Renal cortex interstitium (tissue), 11 donors: Measurements from ENCODE around the gene PEX26. TPM values are rescaled to one million over a fixed set of nuclear protein-coding genes. Genes with fewer than 3 reads are reported as not detected.
"Not testable (repeated sequence)": the region's sequence is repeated elsewhere in the genome, so short reads cannot be mapped to it uniquely, and the experiment has no call there.

Experiments
- DNase-seq, 11 donors: peaks; one replicate each; pipeline ENCODE4 v3.0.0-alpha.2; 2013; ENCODE audit warnings: low read depth in 9 of 11, low spot score in 4 of 11; ENCODE audit errors: extremely low read depth in 1 of 11
- polyA plus RNA-seq, 3 donors: library from polyadenylated mRNA; unstranded; fragments of 120-200 nt; gene quantifications; one replicate each; pipeline ENCODE4 v1.2.1, GENCODE V29; 2013; ENCODE audit not compliant: insufficient read length in 3 of 3

Gene PEX26
- polyA plus RNA-seq, 3 donors: 30.5 to 35.6 (median 34.0) TPM

DNA sequence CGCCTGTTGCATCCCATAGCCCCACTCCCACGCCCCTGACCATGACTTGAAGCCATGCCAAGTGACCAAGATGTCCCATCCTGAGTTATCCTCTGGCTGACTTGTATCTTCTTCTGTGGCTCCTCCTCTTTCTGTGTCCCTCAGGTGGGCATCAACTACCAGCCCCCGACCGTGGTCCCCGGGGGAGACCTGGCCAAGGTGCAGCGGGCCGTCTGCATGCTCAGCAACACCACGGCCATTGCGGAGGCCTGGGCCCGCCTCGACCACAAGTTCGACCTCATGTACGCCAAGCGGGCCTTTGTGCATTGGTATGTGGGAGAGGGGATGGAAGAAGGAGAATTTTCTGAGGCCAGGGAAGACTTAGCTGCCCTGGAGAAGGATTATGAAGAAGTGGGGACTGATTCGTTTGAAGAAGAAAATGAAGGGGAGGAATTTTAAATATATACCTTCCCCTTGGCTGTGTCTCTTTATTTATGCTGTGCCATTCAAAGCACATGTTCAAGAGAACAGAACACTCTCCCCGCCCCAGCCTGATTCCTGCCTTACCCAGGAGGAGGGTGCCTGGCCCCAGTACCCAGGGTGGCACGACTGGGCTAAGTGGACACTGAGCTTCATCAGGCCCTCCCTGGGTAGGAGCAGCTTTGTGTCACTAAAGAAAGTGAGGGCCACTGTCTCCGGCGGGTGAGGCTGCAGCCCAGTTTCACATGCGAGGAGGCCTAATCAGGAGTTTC lies 53.1 kb downstream of the PEX26 start:
- no peak for DNase-seq

GRCh38 chr22:18133452-18133851 lies 55.7 kb downstream of the PEX26 start:
- no peak for DNase-seq

DNA sequence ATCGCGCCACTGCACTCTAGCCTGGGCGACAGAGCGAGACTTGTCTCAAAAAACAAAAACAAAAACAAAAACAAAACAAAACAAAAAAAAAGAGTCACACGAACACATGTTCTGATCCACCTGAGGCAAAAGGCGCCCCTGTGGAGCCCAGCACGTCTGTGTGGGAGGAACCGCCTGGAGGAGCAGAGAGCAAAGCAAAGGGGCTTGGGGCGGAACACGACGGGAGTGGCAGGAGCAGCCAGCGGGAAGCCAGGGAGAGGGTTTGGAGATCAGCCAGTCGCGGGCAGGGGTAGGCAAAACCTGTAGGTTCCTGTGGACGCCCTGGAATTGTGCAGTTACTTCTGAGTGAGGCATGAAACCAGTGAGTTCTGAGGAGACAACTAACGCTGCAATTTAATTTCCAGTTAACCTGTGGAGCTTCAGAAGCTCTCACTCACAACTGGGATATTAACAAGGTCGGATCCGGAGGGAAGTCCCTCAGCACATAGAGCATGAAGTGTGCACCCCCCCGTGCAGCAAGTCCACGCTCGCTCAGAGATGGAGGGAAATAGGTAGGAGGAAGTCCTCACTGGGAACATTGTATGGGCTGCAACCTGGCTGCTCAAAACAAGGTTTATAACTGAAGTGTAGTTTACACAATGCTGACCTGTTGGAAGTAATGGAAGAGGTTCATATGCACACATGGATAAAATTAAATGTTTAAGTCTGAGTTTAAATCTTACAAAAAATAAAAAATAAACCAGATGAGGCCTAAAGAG lies 59.0 kb downstream of the PEX26 start:
- no peak for DNase-seq

GRCh38 chr22:18141004-18141403 lies 63.2 kb downstream of the PEX26 start:
- DNase-seq: not testable (repeated sequence)

GRCh38 chr22:18144105-18144504 lies 66.3 kb downstream of the PEX26 start:
- DNase-seq: no peak

- DNase-seq: peak in 1 of 11 donors; percentile 5
Measured at GRCh38 chr22:18145676-18146388, 68.0 kb downstream of the PEX26 start.

DNA sequence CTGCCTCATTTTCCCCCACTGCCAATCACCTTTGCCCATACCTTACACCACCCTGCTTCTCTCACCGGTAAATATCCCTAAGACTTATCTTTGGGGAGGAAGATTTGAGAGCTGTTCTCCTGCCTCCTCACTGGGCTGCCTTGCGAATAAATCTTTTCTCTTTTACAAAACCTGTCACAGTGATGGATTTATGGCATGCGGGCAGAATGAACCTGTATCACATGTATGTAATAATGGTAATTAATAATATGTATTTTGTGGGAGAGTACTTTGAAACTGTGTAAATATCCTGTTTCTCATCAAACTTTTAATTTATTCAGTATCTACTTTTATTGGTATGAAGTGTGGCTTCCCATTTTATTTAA lies 68.6 kb downstream of the PEX26 start:
- DNase-seq: no peak

GRCh38 chr22:18147791-18148190 lies 70.0 kb downstream of the PEX26 start:
- no peak for DNase-seq

DNA sequence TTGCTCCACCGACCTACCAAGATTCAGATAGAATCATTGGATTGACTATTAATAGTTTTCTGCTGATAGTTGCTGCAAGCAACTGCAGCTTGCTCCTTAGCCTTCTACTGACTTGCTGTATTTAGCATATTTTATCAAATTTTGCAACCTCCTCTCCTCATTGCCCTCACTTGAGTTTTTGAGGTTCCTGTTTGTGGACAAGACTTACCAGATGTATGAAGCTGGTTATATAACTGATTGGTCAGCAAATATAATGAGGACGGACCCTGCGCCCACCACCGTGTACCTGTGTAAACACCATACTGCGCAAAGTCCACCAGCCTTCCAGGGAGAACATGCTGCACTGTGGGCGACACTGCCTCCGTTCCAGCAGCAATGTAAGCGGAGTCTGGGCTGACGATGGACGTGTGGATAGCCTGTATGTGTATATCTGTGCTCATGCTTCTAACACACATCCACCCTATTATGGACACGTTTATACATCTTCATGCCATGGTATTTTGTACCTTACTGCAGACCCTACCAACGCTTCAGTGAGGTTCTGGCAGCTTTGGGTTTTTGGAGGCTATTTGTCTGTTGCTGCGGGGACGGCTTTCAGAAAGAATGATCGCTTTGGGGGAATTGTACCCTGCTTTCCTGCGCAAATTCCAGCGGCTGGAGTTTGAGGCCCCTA lies 70.6 kb downstream of the PEX26 start:
- no peak for DNase-seq

DNA sequence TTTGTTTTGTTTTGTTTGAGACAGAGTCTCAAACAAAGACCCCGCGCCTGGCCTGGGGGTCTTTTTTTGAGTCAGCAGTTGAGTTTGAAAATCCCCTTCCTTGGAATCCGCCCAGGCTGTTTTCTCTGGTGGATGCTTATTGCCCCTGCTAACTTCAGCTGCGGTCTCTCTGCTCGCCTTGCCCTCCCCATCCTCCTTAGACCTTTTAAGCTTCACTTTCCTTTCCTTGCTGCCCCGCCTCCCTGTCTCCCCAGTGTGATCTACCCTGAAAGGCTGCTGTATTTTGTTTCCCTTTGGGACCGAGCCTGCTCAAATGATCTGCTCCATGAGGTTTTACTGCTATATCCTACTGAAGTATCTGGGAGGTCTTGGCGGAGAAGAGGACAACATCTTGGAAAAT lies 74.7 kb downstream of the PEX26 start:
- DNase-seq: no peak

DNA sequence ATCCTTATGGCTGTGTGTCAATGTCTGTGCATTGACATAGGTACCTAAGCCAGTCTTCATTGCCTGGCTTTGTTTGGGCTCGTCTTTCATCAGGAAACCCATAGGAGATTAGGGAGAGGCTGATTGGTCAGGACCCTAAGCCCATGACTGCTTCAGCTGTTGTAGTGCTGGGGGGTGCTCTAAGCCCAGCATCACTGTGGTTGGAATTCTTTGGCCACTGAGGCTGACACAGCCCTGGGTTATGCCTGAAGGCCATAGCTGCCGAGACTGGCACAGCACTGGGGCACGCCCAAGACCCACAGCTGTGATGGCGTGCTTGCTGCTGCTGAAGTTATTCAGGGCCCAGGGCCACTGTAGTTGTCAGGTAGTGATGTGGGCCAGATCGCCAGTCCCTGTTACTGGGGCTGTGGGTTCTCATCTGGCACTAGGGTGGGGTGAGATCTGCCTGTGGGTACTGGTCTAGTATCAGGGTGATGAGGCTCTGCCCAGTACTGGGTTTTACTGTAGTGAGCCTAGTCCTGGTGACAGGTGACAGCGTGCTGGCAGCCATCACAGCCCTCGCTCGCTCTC lies 77.1 kb downstream of the PEX26 start:
- no peak for DNase-seq

Other genes starting within 250 kb of the PEX26 start
- gene MICAL3, start 53.4 kb upstream of the PEX26 start, polyA plus RNA-seq: 10 to 100 TPM; 30.9 to 40.3 (median 32.8) TPM
- gene TUBA8, start 32.8 kb downstream of the PEX26 start, polyA plus RNA-seq: 1 to 10 TPM; 2.8 to 4.1 (median 2.9) TPM
- 1 to 10 TPM; 6.5 to 7.4 (median 7.4) TPM for gene USP18, start 72.2 kb downstream of the PEX26 start, polyA plus RNA-seq